K562 (cell line): ENCODE results near the gene FN3K.

Experiments used
- CTCF ChIP-seq, 3 experiments: IDR thresholded peaks in 2 of 3; conservative IDR thresholded peaks in 1 of 3; 2 replicates each; pipeline ENCODE4 v1.5.1; 2011 to 2012; ENCODE audit warnings: low read length in 3 of 3, mild to moderate bottlenecking in 3 of 3, control low read depth in 2 of 3, improper control_type of control experiment in 1 of 3, inconsistent platforms in 1 of 3, low read depth in 1 of 3, mixed read lengths in 1 of 3, moderate library complexity in 1 of 3; ENCODE audit not compliant: insufficient read depth in 2 of 3
- MAFF ChIP-seq: IDR thresholded peaks from 2 replicates; pipeline ENCODE4 v1.6.1; 2012; ENCODE audit warnings: low read length, improper control_type of control experiment
- MYC ChIP-seq, 2 experiments: fragments of 250-450 bp in 1 of 2; sonication (Bioruptor Pico) in 1 of 2; IDR thresholded peaks; 2 replicates each; pipeline versions ENCODE4 v1.5.1 to v1.6.1; 2012 to 2021; ENCODE audit warnings: low read depth in 2 of 2, borderline replicate concordance in 1 of 2, improper control_type of control experiment in 1 of 2, low read length in 1 of 2, mild to moderate bottlenecking in 1 of 2, moderate library complexity in 1 of 2
- SIRT6 ChIP-seq: IDR thresholded peaks from one replicate; pipeline ENCODE4 v1.6.1; 2012; ENCODE audit warnings: low read depth, mild to moderate bottlenecking, control low read depth, inconsistent platforms, low read length, moderate library complexity
- YY1 ChIP-seq, 3 experiments: IDR thresholded peaks; 2 replicates each; pipeline ENCODE4 v1.6.1; 2011; ENCODE audit warnings: low read length in 2 of 3, mild to moderate bottlenecking in 2 of 3, moderate library complexity in 2 of 3, borderline replicate concordance in 1 of 3, control low read depth in 1 of 3, low read depth in 1 of 3; ENCODE audit not compliant: insufficient read depth in 3 of 3, insufficient replicate concordance in 2 of 3, control insufficient read depth in 1 of 3, insufficient read length in 1 of 3; ENCODE audit errors: extremely low read depth in 1 of 3
- ZNF655 ChIP-seq: fragments of 250-450 bp; sonication (Bioruptor Pico); IDR thresholded peaks from 2 replicates; pipeline ENCODE4 v1.5.0; 2021

DNA sequence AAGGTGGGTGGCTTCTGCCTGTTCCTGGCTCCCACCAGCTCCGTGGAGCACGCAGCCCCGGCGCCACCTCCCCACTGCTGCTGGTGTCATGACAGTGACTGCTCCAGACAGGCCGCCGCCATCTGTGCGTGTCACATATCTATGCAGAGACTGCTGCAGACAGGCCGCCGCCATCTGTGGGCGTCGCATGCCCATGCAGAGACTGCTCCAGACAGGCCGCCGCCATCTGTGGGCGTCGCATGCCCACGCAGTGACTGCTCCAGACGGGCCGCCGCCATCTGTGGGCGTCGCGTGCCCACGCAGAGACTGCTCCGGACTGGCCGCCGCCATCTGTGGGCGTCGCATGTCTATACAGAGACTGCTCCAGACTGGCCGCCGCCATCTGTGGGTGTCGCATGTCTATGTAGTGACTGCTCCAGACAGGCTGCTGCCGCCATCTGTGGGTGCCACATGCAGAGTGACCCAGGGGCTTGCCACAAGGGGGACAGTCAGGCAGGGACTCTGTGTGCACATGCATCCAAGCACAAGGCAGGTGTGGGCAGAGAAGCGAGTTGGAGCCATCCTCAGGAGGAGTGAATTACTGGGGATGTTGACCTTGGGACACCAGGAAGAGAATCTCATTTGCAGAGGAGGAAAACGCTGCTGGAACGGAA, 22.2 kb upstream of the FN3K start:
- TF ChIP-seq CTCF (IDR thresholded peaks at IDR 0.05 in 2 of 3, conservative IDR thresholded peaks at IDR 0.05 in 1 of 3; ENCODE audit: insufficient read depth in 2 of 3, low read depth in 1 of 3, low read length in 3 of 3) (peak in 1 of 3 experiments; percentile 50; a peak in 2 of 6 replicates), SIRT6 (no peak), MAFF (no peak), YY1 (IDR thresholded peaks at IDR 0.05; ENCODE audit: borderline replicate concordance in 1 of 3, control insufficient read depth in 1 of 3, extremely low read depth in 1 of 3, insufficient read depth in 3 of 3, insufficient read length in 1 of 3, insufficient replicate concordance in 2 of 3, low read depth in 1 of 3, low read length in 2 of 3) (no peak), ZNF655 (no peak), MYC (IDR thresholded peaks at IDR 0.05; ENCODE audit: low read depth, low read length) (no peak), MYC (CRISPR knock-in tag; IDR thresholded peaks at IDR 0.05; ENCODE audit: borderline replicate concordance, low read depth) (no peak)
